Prostate gland (tissue), 2 donors: ENCODE results near the gene CLCNKA.

Source experiments
- CTCF ChIP-seq, 4 experiments: fragments of 200-600 bp in 2 of 4; fragments of 450-650 bp in 2 of 4; sonication (generic) in 2 of 4; IDR thresholded peaks; 1 replicate in 3 of 4; 2 replicates in 1 of 4; pipeline ENCODE4 v1.5.1; 2016 to 2019; ENCODE audit warnings: antibody characterized with exemption in 4 of 4, mild to moderate bottlenecking in 2 of 4, moderate library complexity in 2 of 4
- POLR2A ChIP-seq: fragments of 450-650 bp; IDR thresholded peaks from one replicate; pipeline ENCODE4 v1.6.1; 2016; ENCODE audit warnings: antibody characterized with exemption, mild to moderate bottlenecking
- POLR2AphosphoS5 ChIP-seq: sonication (generic); formaldehyde crosslinking; IDR thresholded peaks from one replicate; pipeline ENCODE4 v1.6.1; 2017; ENCODE audit warnings: antibody characterized with exemption

- no peak for TF ChIP-seq CTCF (IDR thresholded peaks at IDR 0.05)
- TF ChIP-seq POLR2A: no peak
- TF ChIP-seq POLR2AphosphoS5: no peak
Observed at GRCh38 chr1:16006552-16007485, 15.0 kb upstream of the CLCNKA start.
